SKM-1 (cell line): ENCODE data around the gene MOB3A.
A peak's percentile ranks its signal among the peaks of the same experiment; 100 is the strongest.
"Not testable (repeated sequence)": the region's sequence is repeated elsewhere in the genome, so short reads cannot be mapped to it uniquely, and the experiment has no call there.

ENCODE experiments used
- DNase-seq: peaks from one replicate; lab custom pipeline; 2025; ENCODE audit not compliant: unreplicated experiment; lab: John Stamatoyannopoulos, UW

MOB3A gene

GRCh38 chr19:2108251-2109016 is 12.3 kb upstream of the MOB3A start:
- no peak for DNase-seq

GRCh38 chr19:2103045-2103707 is 7.0 kb upstream of the MOB3A start:
- DNase-seq: no peak

GRCh38 chr19:2101417-2102335 is 5.5 kb upstream of the MOB3A start:
- no peak for DNase-seq

GRCh38 chr19:2100719-2101061 is 4.6 kb upstream of the MOB3A start:
- DNase-seq: no peak

GRCh38 chr19:2099937-2100718 is 4.0 kb upstream of the MOB3A start:
- DNase-seq: no peak

GRCh38 chr19:2099054-2099501 is 3.0 kb upstream of the MOB3A start:
- DNase-seq: no peak

- DNase-seq: no peak
Observed at GRCh38 chr19:2097886-2098327, 1.8 kb upstream of the MOB3A start.

GRCh38 chr19:2097203-2097885 is 1.2 kb upstream of the MOB3A start:
- no peak for DNase-seq

- peak; percentile 61 for DNase-seq
Observed at GRCh38 chr19:2096480-2097202, 515 bp upstream of the MOB3A start, which contains the start of gene IZUMO4. Gene IZUMO4, plus strand, starts transcription at chr19:2096915. Its CDS starts 31 bp downstream, at chr19:2096946.

- DNase-seq: not testable (repeated sequence)
Observed at GRCh38 chr19:2091926-2092525, 4.1 kb downstream of the MOB3A start.

- DNase-seq: no peak
Observed at GRCh38 chr19:2089727-2090053, 6.4 kb downstream of the MOB3A start.

GRCh38 chr19:2089001-2089711 is 7.0 kb downstream of the MOB3A start:
- no peak for DNase-seq

- DNase-seq: no peak
Observed at GRCh38 chr19:2087621-2088100, 8.5 kb downstream of the MOB3A start.

- DNase-seq: not testable (repeated sequence)
Observed at GRCh38 chr19:2086695-2087620, 9.2 kb downstream of the MOB3A start.

- DNase-seq: peak; percentile 81
Observed at GRCh38 chr19:2084993-2085720, 11.0 kb downstream of the MOB3A start.

GRCh38 chr19:2083174-2083854 is 12.8 kb downstream of the MOB3A start:
- DNase-seq: no peak
